Omental fat pad (tissue), 4 donors: ENCODE data around the gene EARS2. TPM values are rescaled to one million over a fixed set of nuclear protein-coding genes. Genes with fewer than 3 reads are reported as not detected.
"Not testable (repeated sequence)": the region's sequence is repeated elsewhere in the genome, so short reads cannot be mapped to it uniquely, and the experiment has no call there.

Source experiments
- ATAC-seq: fragments of 150-250 bp; one replicate; pipeline ENCODE4 v1.9.1; 2016; ENCODE audit warnings: mild to moderate bottlenecking, moderate library complexity; ENCODE audit not compliant: low FRiP score
- DNase-seq: peaks from one replicate; pipeline ENCODE4 v3.0.0-alpha.2; 2019; ENCODE audit warnings: low spot score
- CTCF ChIP-seq, 3 donors: fragments of 450-650 bp; IDR thresholded peaks; one replicate each; pipeline ENCODE4 v1.5.1; 2016 to 2017; ENCODE audit warnings: antibody characterized with exemption in 3 of 3, mild to moderate bottlenecking in 3 of 3, moderate library complexity in 2 of 3
- total RNA-seq, 4 donors: library from RNA; depleted of rRNA; stranded (reverse); fragments of >200 nt; gene quantifications; one replicate each; pipeline ENCODE4 v1.1.0, GENCODE V29; 2016

Gene EARS2
- total RNA-seq, 4 donors from 2014 or later: 18.1 to 24.3 (median 21.4) TPM

- DNase-seq: no peak
- ATAC-seq: no peak
- TF ChIP-seq CTCF (IDR thresholded peaks at IDR 0.05): no peak
Observed at GRCh38 chr16:23554536-23554935, 2.6 kb downstream of the EARS2 start.

- ATAC-seq: no peak
- TF ChIP-seq CTCF (IDR thresholded peaks at IDR 0.05): no peak
- no peak for DNase-seq
Observed at GRCh38 chr16:23552161-23552560, 5.0 kb downstream of the EARS2 start.

GRCh38 chr16:23549938-23550337 lies 7.2 kb downstream of the EARS2 start:
- no peak for TF ChIP-seq CTCF (IDR thresholded peaks at IDR 0.05)
- no peak for ATAC-seq
- no peak for DNase-seq

GRCh38 chr16:23544436-23544835 lies 12.7 kb downstream of the EARS2 start:
- no peak for ATAC-seq
- DNase-seq: no peak
- no peak for TF ChIP-seq CTCF (IDR thresholded peaks at IDR 0.05)

- ATAC-seq, DNase-seq: not testable (repeated sequence)
Observed at GRCh38 chr16:23540817-23541178, 16.4 kb downstream of the EARS2 start.

- no peak for ATAC-seq
- no peak for TF ChIP-seq CTCF (IDR thresholded peaks at IDR 0.05)
- no peak for DNase-seq
Observed at GRCh38 chr16:23539984-23540816, 16.9 kb downstream of the EARS2 start.

- ATAC-seq (no peak), DNase-seq (no peak)
- no peak for TF ChIP-seq CTCF (IDR thresholded peaks at IDR 0.05)
Observed at GRCh38 chr16:23538919-23539278, 18.3 kb downstream of the EARS2 start.
